NCI-H2227 (cell line): ENCODE measurements around the gene RSU1.
"Not testable (repeated sequence)": the region's sequence is repeated elsewhere in the genome, so short reads cannot be mapped to it uniquely, and the experiment has no call there.

Source experiments
- DNase-seq: peaks from one replicate; lab custom pipeline; 2025; ENCODE audit not compliant: unreplicated experiment; lab: John Stamatoyannopoulos, UW

RSU1 gene

GRCh38 chr10:16788125-16788524, 29.1 kb downstream of the RSU1 start:
- DNase-seq, result no peak

GRCh38 chr10:16787361-16787791, 29.8 kb downstream of the RSU1 start:
- no peak for DNase-seq

GRCh38 chr10:16780338-16780880, 36.8 kb downstream of the RSU1 start:
- DNase-seq, result no peak

- DNase-seq, result no peak
Measured at GRCh38 chr10:16779384-16779915, 37.8 kb downstream of the RSU1 start.

- peak; percentile 65 for DNase-seq
Measured at GRCh38 chr10:16777473-16778370, 39.5 kb downstream of the RSU1 start.

GRCh38 chr10:16776896-16777295, 40.3 kb downstream of the RSU1 start:
- DNase-seq, result no peak

GRCh38 chr10:16773334-16773733, 43.9 kb downstream of the RSU1 start:
- no peak for DNase-seq

- DNase-seq, result no peak
Measured at GRCh38 chr10:16770670-16771069, 46.6 kb downstream of the RSU1 start.

GRCh38 chr10:16770141-16770540, 47.1 kb downstream of the RSU1 start:
- no peak for DNase-seq

GRCh38 chr10:16769331-16769730, 47.9 kb downstream of the RSU1 start:
- no peak for DNase-seq

GRCh38 chr10:16768702-16769101, 48.5 kb downstream of the RSU1 start:
- no peak for DNase-seq

- DNase-seq, result no peak
Measured at GRCh38 chr10:16765509-16766375, 51.5 kb downstream of the RSU1 start.

GRCh38 chr10:16761300-16761699, 55.9 kb downstream of the RSU1 start:
- no peak for DNase-seq

- no peak for DNase-seq
Measured at GRCh38 chr10:16756561-16757221, 60.5 kb downstream of the RSU1 start.

- no peak for DNase-seq
Measured at GRCh38 chr10:16754765-16755164, 62.5 kb downstream of the RSU1 start.

- not testable (repeated sequence) for DNase-seq
Measured at GRCh38 chr10:16752849-16753248, 64.4 kb downstream of the RSU1 start.

- no peak for DNase-seq
Measured at GRCh38 chr10:16752099-16752498, 65.1 kb downstream of the RSU1 start.

GRCh38 chr10:16751244-16751643, 66.0 kb downstream of the RSU1 start:
- DNase-seq, result no peak

GRCh38 chr10:16750461-16750860, 66.8 kb downstream of the RSU1 start:
- no peak for DNase-seq

GRCh38 chr10:16748749-16749148, 68.5 kb downstream of the RSU1 start:
- DNase-seq, result no peak

GRCh38 chr10:16746856-16747255, 70.4 kb downstream of the RSU1 start:
- no peak for DNase-seq
